GM12875 (cell line): Measurements from ENCODE around the gene CORO2B.

ENCODE experiments used
- H3K4me3 ChIP-seq: one replicate; pipeline ENCODE4 v1.5.1; 2011; ENCODE audit warnings: low read depth, low read length, control low read depth
- CTCF ChIP-seq: IDR thresholded peaks from 2 replicates; pipeline ENCODE4 v1.5.1; 2011; ENCODE audit warnings: low read depth, mild to moderate bottlenecking, control low read depth, inconsistent platforms, low read length, moderate library complexity, borderline replicate concordance; ENCODE audit not compliant: insufficient read depth

Gene CORO2B

GRCh38 chr15:68623301-68623892 lies 44.6 kb downstream of the CORO2B start:
- no peak overlapping the region for H3K4me3 ChIP-seq
- no peak for TF ChIP-seq CTCF

GRCh38 chr15:68625853-68626252 lies 47.1 kb downstream of the CORO2B start:
- TF ChIP-seq CTCF = no peak
- H3K4me3 ChIP-seq = no peak overlapping the region

GRCh38 chr15:68626283-68626682 lies 47.5 kb downstream of the CORO2B start:
- TF ChIP-seq CTCF = no peak
- H3K4me3 ChIP-seq = no peak overlapping the region

- no peak overlapping the region for H3K4me3 ChIP-seq
- TF ChIP-seq CTCF = no peak
Measured at GRCh38 chr15:68626739-68627138, 47.9 kb downstream of the CORO2B start.

GRCh38 chr15:68627476-68627875 lies 48.7 kb downstream of the CORO2B start:
- TF ChIP-seq CTCF = no peak
- H3K4me3 ChIP-seq = no peak overlapping the region

GRCh38 chr15:68627995-68628394 lies 49.2 kb downstream of the CORO2B start:
- H3K4me3 ChIP-seq = no peak overlapping the region
- TF ChIP-seq CTCF = no peak

GRCh38 chr15:68629519-68630210 lies 50.9 kb downstream of the CORO2B start:
- no peak for TF ChIP-seq CTCF
- no peak overlapping the region for H3K4me3 ChIP-seq
